GM23338 (cell line): Measurements from ENCODE around the gene NOP16. TPM values are rescaled to one million over a fixed set of nuclear protein-coding genes. Genes with fewer than 3 reads are reported as not detected.

Experiments
- ATAC-seq: fragments of 200-7000 bp; cut with Tn5 transposase; 3 replicates; pipeline ENCODE4 v1.9.1; 2020
- DNase-seq: peaks from one replicate; pipeline ENCODE4 v3.0.0-alpha.2; 2015; ENCODE audit warnings: low spot score
- H2AFZ ChIP-seq: fragments of 200-600 bp; sonication (generic); 2 replicates; pipeline ENCODE4 v1.8.0; 2016; ENCODE audit warnings: antibody characterized with exemption, mild to moderate bottlenecking, moderate library complexity
- H3F3A ChIP-seq: fragments of 200-600 bp; sonication (generic); replicated peaks from 2 replicates; pipeline ENCODE4 v1.8.0; 2017; ENCODE audit warnings: antibody characterized with exemption, mixed run types, low read depth
- H3K27ac ChIP-seq: fragments of 200-600 bp; sonication (generic); 2 replicates; pipeline ENCODE4 v1.6.1; 2016; ENCODE audit warnings: low read depth
- H3K27me3 ChIP-seq: fragments of 200-600 bp; sonication (generic); 2 replicates; pipeline ENCODE4 v1.8.0; 2016; ENCODE audit warnings: mild to moderate bottlenecking, mixed run types, moderate library complexity; ENCODE audit not compliant: insufficient read depth
- H3K36me3 ChIP-seq: fragments of 200-600 bp; sonication (generic); 2 replicates; pipeline ENCODE4 v1.8.0; 2016; ENCODE audit warnings: mild to moderate bottlenecking; ENCODE audit not compliant: insufficient read depth
- H3K4me1 ChIP-seq: fragments of 200-600 bp; sonication (generic); 2 replicates; pipeline ENCODE4 v1.8.0; 2016; ENCODE audit warnings: mild to moderate bottlenecking, moderate library complexity; ENCODE audit not compliant: insufficient read depth
- H3K4me2 ChIP-seq: fragments of 200-600 bp; sonication (generic); 2 replicates; pipeline ENCODE4 v1.7.1; 2017; ENCODE audit warnings: mixed run types
- H3K4me3 ChIP-seq: fragments of 200-600 bp; sonication (generic); 2 replicates; pipeline ENCODE4 v1.6.1; 2016; ENCODE audit warnings: mixed run types
- H3K79me2 ChIP-seq: fragments of 200-600 bp; sonication (generic); replicated peaks from 2 replicates; pipeline ENCODE4 v1.8.0; 2017; ENCODE audit warnings: mild to moderate bottlenecking; ENCODE audit not compliant: insufficient read depth
- H3K9me2 ChIP-seq: fragments of 200-600 bp; sonication (generic); 2 replicates; pipeline ENCODE4 v1.8.0; 2017; ENCODE audit not compliant: insufficient read depth
- H4K20me1 ChIP-seq: fragments of 200-600 bp; sonication (generic); replicated peaks from 2 replicates; pipeline ENCODE4 v1.8.0; 2017; ENCODE audit warnings: mild to moderate bottlenecking; ENCODE audit not compliant: insufficient read depth
- H3K27ac Mint-ChIP-seq: 2 replicates; pipeline ENCODE4 v1.8.0; 2020; ENCODE audit warnings: inconsistent platforms, mild to moderate bottlenecking, moderate library complexity, mixed read lengths
- H3K27me3 Mint-ChIP-seq: 3 replicates; pipeline ENCODE4 v1.8.0; 2022; ENCODE audit warnings: low read depth, mild to moderate bottlenecking, moderate library complexity, mixed read lengths, inconsistent platforms; ENCODE audit not compliant: insufficient read depth, poor library complexity
- H3K36me3 Mint-ChIP-seq: 3 replicates; pipeline ENCODE4 v1.8.0; 2021; ENCODE audit warnings: low read depth, mild to moderate bottlenecking, inconsistent platforms, moderate library complexity, mixed read lengths
- H3K4me1 Mint-ChIP-seq: 3 replicates; pipeline ENCODE4 v1.8.0; 2020; ENCODE audit warnings: mild to moderate bottlenecking, inconsistent platforms, mixed read lengths
- H3K4me3 Mint-ChIP-seq: 3 replicates; pipeline ENCODE4 v1.8.0; 2021; ENCODE audit warnings: moderate library complexity, mild to moderate bottlenecking, inconsistent platforms, mixed read lengths
- H3K9me3 Mint-ChIP-seq: 3 replicates; pipeline ENCODE4 v1.8.0; 2020; ENCODE audit warnings: moderate library complexity, mild to moderate bottlenecking, inconsistent platforms, mixed read lengths
- CTCF ChIP-seq, 2 experiments: fragments of 200-600 bp in 1 of 2; sonication (generic) in 1 of 2; conservative IDR thresholded peaks; 2 replicates each; pipeline versions ENCODE4 v1.5.1 to v1.6.1; 2016 to 2017; ENCODE audit warnings: antibody characterized with exemption in 2 of 2, low read depth in 2 of 2, mild to moderate bottlenecking in 2 of 2, moderate library complexity in 1 of 2
- EZH2 ChIP-seq: fragments of 200-600 bp; sonication (generic); IDR thresholded peaks from one replicate; pipeline ENCODE4 v1.8.0; 2017; ENCODE audit warnings: antibody characterized with exemption, mild to moderate bottlenecking, low read depth; ENCODE audit not compliant: unreplicated experiment
- NANOG ChIP-seq: IDR thresholded peaks from 2 replicates; pipeline ENCODE4 v1.6.1; 2016; ENCODE audit warnings: antibody characterized with exemption, borderline replicate concordance
- STAT1 ChIP-seq: IDR thresholded peaks from one replicate; pipeline ENCODE4 v1.6.1; 2016; ENCODE audit warnings: antibody characterized with exemption; ENCODE audit not compliant: unreplicated experiment
- ZNF462 ChIP-seq: fragments of 250-450 bp; sonication (Bioruptor Pico); IDR thresholded peaks from 2 replicates; pipeline ENCODE4 v1.5.0; 2020; ENCODE audit warnings: mild to moderate bottlenecking, moderate library complexity
- polyA plus RNA-seq: library from polyadenylated mRNA; unstranded; fragments of >200 nt; fragmentation: Nextera tagmentation; extraction: Ambion mirVana; gene quantifications from 2 replicates; pipeline ENCODE4 v1.2.1, GENCODE V29; 2016
- total RNA-seq: library from RNA; depleted of rRNA; stranded (reverse); fragments of >200 nt; shearing (Covaris generic); gene quantifications from 2 replicates; pipeline ENCODE4 v1.2.3, GENCODE V29; 2014
- TF ChIP-seq, protein P1 (sequence below): IDR thresholded peaks from one replicate; pipeline ENCODE4 v1.6.1; 2018; ENCODE audit warnings: antibody characterized with exemption; ENCODE audit not compliant: unreplicated experiment

NOP16 gene
- total and polyA plus RNA-seq, 2 experiments from 2014 or later = 43.4 to 181 TPM

DNA sequence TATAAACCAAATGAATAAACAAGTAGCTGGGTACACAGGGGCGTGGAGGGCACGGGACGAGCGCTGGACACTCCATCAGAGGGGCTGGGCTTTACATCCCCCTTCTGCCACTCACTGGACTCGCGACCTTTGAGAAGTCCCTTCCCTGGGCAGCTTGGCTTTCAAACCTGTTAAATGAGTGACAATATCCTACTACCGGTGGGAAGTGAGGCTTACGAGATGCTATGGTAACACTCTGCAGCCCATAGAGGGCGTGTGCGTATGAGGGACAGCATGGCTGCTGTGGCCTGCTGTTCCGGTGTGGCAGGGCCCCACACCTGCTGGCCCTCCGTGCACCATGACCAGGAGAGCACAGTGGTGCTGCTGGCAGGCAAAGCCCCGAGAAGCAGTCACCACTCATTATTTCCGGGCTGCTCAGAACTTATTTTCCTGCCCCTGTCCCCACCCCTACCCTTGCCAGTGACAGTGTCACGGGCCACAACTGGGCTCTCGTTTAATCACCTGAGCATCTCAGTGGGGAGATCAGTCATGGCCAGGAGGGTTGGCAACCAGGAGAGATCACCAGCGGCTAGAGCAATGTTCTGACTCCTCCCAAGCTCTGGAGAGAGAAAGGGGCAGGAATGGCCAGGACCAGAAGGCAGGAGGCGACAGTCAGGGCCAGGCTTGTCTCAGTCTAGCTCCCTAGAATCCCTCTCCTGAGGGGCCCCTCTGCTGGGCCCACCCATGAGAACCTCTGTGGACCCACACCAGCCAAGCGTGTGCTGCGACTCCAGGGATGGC lies 17.4 kb upstream of the NOP16 start (continued):
- no peak for TF ChIP-seq ZNF462

DNA sequence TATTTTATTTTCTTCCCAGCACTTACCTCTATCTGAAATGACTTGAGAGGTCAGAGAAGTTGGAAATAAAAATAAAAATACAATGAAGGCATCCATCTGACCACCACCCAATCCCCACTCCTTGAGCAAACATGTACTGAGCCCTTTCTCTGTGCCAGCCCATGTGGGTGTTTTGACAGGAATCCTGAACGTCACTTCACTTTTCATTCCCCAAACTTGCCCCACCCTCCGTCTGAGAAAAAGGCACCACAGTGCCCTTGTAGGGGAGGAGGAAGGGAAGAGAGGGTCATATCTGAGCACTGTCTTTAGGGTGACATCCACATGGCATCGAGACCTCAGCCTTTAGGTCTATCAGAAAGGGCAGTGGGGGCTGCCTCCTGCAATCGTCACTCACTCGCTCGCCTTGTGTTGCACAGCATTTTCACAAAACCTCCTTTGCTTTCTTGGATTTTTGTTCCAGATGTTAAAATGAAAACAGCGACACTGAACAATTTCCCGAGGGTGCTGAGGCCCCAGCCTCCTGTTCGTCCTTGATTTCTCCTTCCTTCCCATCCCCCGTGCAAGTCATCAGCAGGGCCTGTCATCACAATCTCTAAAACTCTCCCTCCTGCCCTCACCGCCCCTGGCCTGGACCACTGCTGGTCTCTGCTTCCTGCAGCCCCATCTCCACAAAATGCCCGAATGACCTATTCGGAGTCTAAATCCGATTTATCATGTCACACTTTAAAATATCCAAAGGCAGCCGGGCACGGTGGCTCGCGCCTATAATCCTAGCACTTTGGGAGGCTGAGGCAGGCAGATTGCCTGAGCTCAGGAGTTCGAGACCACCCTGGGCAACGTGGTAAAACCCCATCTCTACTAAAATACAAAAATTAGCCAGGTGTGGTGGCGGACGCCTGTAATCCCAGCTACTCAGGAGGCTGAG lies 13.1 kb upstream of the NOP16 start:
- Histone ChIP-seq H3F3A (no peaks in the 10 kb centered on the region), H3K9me2 (no peaks in the 10 kb centered on the region), H3K4me1 (no peaks in the 10 kb centered on the region), H4K20me1 (no peaks in the 10 kb centered on the region; the same call in 1 of the 2 replicates), H3K79me2 (no peaks in the 10 kb centered on the region), H3K27me3 (no peaks in the 10 kb centered on the region), H2AFZ (no peak overlapping the region), H3K4me3 (no peak overlapping the region), H3K36me3 (no peaks in the 10 kb centered on the region), H3K27ac (no peak overlapping the region), H3K4me2 (no peak overlapping the region)
- no peak overlapping the region for H3K4me3 Mint-ChIP-seq
- DNase-seq (no peak), ATAC-seq (no peak)
- peaks cover 7% of the 10 kb centered on the region for H3K27me3 Mint-ChIP-seq
- H3K36me3 Mint-ChIP-seq = no peaks in the 10 kb centered on the region; the same call in 2 of the 3 replicates
- no peaks in the 10 kb centered on the region for H3K9me3 Mint-ChIP-seq
- H3K4me1 Mint-ChIP-seq = peaks cover 16% of the 10 kb centered on the region
- peak overlapping the region; percentile 41; the same call in 1 of the 2 replicates for H3K27ac Mint-ChIP-seq
- TF ChIP-seq, protein P1, sequence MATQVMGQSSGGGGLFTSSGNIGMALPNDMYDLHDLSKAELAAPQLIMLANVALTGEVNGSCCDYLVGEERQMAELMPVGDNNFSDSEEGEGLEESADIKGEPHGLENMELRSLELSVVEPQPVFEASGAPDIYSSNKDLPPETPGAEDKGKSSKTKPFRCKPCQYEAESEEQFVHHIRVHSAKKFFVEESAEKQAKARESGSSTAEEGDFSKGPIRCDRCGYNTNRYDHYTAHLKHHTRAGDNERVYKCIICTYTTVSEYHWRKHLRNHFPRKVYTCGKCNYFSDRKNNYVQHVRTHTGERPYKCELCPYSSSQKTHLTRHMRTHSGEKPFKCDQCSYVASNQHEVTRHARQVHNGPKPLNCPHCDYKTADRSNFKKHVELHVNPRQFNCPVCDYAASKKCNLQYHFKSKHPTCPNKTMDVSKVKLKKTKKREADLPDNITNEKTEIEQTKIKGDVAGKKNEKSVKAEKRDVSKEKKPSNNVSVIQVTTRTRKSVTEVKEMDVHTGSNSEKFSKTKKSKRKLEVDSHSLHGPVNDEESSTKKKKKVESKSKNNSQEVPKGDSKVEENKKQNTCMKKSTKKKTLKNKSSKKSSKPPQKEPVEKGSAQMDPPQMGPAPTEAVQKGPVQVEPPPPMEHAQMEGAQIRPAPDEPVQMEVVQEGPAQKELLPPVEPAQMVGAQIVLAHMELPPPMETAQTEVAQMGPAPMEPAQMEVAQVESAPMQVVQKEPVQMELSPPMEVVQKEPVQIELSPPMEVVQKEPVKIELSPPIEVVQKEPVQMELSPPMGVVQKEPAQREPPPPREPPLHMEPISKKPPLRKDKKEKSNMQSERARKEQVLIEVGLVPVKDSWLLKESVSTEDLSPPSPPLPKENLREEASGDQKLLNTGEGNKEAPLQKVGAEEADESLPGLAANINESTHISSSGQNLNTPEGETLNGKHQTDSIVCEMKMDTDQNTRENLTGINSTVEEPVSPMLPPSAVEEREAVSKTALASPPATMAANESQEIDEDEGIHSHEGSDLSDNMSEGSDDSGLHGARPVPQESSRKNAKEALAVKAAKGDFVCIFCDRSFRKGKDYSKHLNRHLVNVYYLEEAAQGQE = no peak
- TF ChIP-seq CTCF (conservative IDR thresholded peaks at IDR 0.05; ENCODE audit: low read depth in 2 of 2) (no peak), NANOG (no peak), EZH2 (no peak), STAT1 (no peak)
